ENCODE results near the gene GKN1. TPM values are rescaled to one million over a fixed set of nuclear protein-coding genes. Genes with fewer than 3 reads are reported as not detected.

The GKN1 gene
- total RNA-seq, 4 donors from 2014 or later: not detected

DNA sequence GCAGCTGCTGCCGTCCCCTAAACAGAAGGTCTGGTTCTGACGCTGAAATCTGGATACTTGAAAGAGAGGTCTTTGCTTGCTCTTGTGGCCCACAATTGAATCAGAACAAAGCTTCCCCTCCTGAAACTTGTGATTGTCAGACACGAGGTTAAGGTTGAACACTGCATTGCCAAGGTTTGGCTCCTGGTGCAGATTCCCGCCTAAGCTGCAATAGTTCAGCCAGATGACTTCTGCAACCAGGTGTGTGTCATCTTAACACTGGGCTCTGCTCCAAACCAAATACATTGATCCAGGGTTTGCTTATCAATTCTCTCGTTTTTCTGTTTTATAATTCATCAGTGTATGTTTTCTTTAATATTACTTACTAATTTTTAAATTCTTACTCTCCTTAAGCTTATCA lies 14.6 kb downstream of the GKN1 start:
- TF ChIP-seq, protein P1, sequence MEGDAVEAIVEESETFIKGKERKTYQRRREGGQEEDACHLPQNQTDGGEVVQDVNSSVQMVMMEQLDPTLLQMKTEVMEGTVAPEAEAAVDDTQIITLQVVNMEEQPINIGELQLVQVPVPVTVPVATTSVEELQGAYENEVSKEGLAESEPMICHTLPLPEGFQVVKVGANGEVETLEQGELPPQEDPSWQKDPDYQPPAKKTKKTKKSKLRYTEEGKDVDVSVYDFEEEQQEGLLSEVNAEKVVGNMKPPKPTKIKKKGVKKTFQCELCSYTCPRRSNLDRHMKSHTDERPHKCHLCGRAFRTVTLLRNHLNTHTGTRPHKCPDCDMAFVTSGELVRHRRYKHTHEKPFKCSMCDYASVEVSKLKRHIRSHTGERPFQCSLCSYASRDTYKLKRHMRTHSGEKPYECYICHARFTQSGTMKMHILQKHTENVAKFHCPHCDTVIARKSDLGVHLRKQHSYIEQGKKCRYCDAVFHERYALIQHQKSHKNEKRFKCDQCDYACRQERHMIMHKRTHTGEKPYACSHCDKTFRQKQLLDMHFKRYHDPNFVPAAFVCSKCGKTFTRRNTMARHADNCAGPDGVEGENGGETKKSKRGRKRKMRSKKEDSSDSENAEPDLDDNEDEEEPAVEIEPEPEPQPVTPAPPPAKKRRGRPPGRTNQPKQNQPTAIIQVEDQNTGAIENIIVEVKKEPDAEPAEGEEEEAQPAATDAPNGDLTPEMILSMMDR (IDR thresholded peaks at IDR 0.05): no peak
- no peak overlapping the region for H3K4me3 ChIP-seq (ENCODE audit: low read depth, poor library complexity, severe bottlenecking)
- no peak for DNase-seq (ENCODE audit: low spot score in 2 of 2)
- intact Hi-C loops (cut with DNase I; ENCODE audit: low total_unique reads): no loop called here
- WGBS, 2 donors: 70 to 81% methylated on average over 5 of the region's 5 CpGs

DNA sequence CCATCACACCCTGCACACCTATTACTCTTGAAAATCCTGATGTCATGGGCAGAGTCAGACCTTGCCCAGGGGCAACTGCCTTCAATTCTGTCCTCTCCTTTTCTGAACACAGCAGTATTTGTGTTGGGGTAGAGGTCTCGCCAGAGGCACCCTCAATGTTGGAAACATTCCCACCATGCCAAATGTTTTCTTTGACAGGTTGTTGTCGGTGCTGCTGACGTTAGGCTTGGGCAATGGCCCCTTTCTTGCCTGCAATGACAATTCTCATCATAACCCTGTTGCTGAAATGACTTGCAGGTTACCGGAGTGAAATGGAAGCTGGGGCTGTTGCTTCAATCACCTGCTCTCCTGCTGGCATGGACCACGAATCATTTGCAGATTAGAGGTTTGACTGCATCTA lies 17.9 kb downstream of the GKN1 start:
- intact Hi-C loops (cut with DNase I; ENCODE audit: low total_unique reads): no loop called here
- TF ChIP-seq POLR2A (IDR thresholded peaks at IDR 0.05): no peak
- TF ChIP-seq, protein P1 (IDR thresholded peaks at IDR 0.05): no peak
- 87 to 93% methylated on average over 5 of the region's 5 CpGs for WGBS, 2 donors

DNA sequence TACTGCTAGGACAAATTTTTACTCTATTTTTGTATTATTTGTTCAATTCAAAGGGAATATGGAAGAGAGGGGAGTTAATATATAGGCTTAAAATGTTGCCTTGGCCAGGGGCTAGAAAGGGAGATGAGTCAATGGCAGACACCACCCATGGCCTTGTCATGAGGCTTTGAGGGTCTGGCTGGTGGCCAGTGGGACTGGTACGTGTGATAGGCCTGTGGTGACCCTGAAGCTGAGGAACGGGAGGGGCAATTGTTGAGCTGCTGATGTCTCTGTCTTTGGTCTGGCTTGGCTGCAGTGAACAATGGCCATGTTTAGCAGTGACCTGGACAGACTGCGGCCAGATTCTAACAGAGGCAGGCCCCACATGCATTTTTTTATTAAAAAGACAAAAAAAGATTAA lies 18.5 kb downstream of the GKN1 start:
- no peak for DNase-seq (ENCODE audit: low spot score in 2 of 2)
- WGBS, 2 donors: 73 to 78% methylated on average over 3 of the region's 3 CpGs
- no peak overlapping the region for H3K4me3 ChIP-seq (ENCODE audit: low read depth, poor library complexity, severe bottlenecking)
- TF ChIP-seq, protein P1 (IDR thresholded peaks at IDR 0.05): no peak
- no peak for TF ChIP-seq POLR2A (IDR thresholded peaks at IDR 0.05)
- intact Hi-C loops (cut with DNase I; ENCODE audit: low total_unique reads): no loop called here

More for the DNA sequence above, 17.9 kb downstream of the GKN1 start:
- H3K4me3 ChIP-seq (ENCODE audit: low read depth, poor library complexity, severe bottlenecking): no peak overlapping the region
- no peak for DNase-seq (ENCODE audit: low spot score in 2 of 2)

DNA sequence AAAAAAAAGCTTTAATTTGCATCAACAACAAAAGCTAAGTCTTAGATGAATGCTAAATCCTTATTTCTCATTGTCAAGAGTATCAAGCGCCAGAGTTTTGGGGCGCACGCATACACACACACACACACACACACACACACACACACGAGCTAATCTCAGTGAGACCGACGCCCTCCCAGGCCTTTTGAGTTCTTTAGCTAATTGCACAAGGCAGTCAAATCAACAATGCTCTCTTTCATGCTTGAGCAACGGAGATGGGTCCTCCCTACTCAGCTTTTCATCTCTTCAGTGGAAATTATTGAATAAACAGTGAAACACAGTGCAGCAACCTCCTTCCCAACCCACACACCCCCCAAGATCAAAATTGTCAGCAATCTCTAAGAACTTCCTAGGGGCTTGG lies 19.2 kb downstream of the GKN1 start:
- DNase-seq (ENCODE audit: low spot score in 2 of 2): no peak
- 60 to 69% methylated on average over 7 of the region's 7 CpGs for WGBS, 2 donors
- intact Hi-C loops (cut with DNase I; ENCODE audit: low total_unique reads): no loop called here
- H3K4me3 ChIP-seq (ENCODE audit: low read depth, poor library complexity, severe bottlenecking): no peak overlapping the region
- TF ChIP-seq, protein P1 (IDR thresholded peaks at IDR 0.05): no peak
- no peak for TF ChIP-seq POLR2A (IDR thresholded peaks at IDR 0.05)

DNA sequence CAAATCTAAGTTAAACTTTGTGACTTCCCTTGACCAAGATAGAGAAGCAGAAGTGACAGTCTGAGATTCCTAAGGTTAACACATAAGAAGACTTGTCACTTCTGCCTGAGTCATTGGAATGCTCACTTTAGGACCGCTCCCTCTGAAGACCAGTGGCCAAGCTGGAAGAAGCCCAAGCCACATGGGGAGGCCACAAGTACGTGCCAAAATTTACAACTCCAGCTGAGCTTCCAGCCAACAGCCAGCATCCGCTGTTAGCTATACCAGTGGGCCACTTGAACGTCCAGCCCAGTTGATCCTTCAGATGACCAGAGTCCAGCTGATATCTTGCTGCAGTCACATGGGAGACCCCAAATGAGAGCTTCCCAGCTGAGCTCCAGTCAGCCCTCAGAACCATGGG lies 20.4 kb downstream of the GKN1 start:
- intact Hi-C loops (cut with DNase I; ENCODE audit: low total_unique reads): no loop called here
- WGBS, 2 donors: 43 to 59% methylated on average over 4 of the region's 4 CpGs

DNA sequence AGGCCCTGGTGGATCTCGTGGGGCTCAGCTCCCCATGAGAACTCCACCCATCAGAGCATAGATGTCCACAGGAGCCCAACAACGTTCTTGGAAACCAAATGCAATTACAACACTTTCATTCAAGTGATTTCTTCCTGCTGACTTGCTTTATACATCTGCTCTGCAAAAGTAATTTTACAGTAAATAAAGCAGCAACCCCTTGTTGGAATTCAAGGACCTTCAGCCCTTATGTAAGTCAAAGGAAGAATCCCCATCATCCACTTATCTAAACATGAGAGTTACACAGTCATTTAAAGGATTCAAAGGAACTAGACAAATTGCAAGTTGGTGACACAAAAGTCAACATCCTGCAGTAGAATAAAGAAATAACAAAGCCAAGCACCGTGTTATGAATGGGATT lies 21.5 kb downstream of the GKN1 start:
- intact Hi-C loops (cut with DNase I; ENCODE audit: low total_unique reads): no loop called here
- 51 to 54% methylated on average over 3 of the region's 3 CpGs for WGBS, 2 donors
- no peak for TF ChIP-seq POLR2A (IDR thresholded peaks at IDR 0.05)
- DNase-seq (ENCODE audit: low spot score in 2 of 2): no peak
- H3K4me3 ChIP-seq (ENCODE audit: low read depth, poor library complexity, severe bottlenecking): no peak overlapping the region

More for the DNA sequence above, 20.4 kb downstream of the GKN1 start:
- no peak overlapping the region for H3K4me3 ChIP-seq (ENCODE audit: low read depth, poor library complexity, severe bottlenecking)
- TF ChIP-seq, protein P1 (IDR thresholded peaks at IDR 0.05): no peak
- no peak for TF ChIP-seq POLR2A (IDR thresholded peaks at IDR 0.05)
- DNase-seq (ENCODE audit: low spot score in 2 of 2): peak; percentile 64 to 88
